Transverse colon (tissue), 4 donors: ENCODE results near the gene NCAN. TPM values are rescaled to one million over a fixed set of nuclear protein-coding genes. Genes with fewer than 3 reads are reported as not detected.

Experiments used
- DNase-seq: peaks from one replicate; pipeline ENCODE4 v3.0.0-alpha.2; 2019
- H3K27ac ChIP-seq, 4 donors: fragments of 200-600 bp; sonication (generic); 2 replicates each; pipeline ENCODE4 v1.5.1; 2016 to 2018; ENCODE audit warnings: inconsistent platforms in 4 of 4
- H3K27me3 ChIP-seq: fragments of 200-600 bp; sonication (generic); 2 replicates; pipeline ENCODE4 v1.5.1; 2017; ENCODE audit warnings: inconsistent platforms
- H3K36me3 ChIP-seq, 4 donors: fragments of 200-600 bp; sonication (generic); 2 replicates each; pipeline ENCODE4 v1.5.1; 2017 to 2019; ENCODE audit warnings: inconsistent platforms in 4 of 4
- H3K4me1 ChIP-seq, 4 donors: fragments of 200-600 bp; sonication (generic); 2 replicates each; pipeline ENCODE4 v1.5.1; 2017 to 2020; ENCODE audit warnings: inconsistent platforms in 4 of 4
- H3K4me3 ChIP-seq, 4 donors: fragments of 200-600 bp; sonication (generic); 1 replicate in 1 of 4; 2 replicates in 3 of 4; pipeline versions ENCODE4 v1.5.1 to v1.6.1; 2017 to 2019; ENCODE audit warnings: inconsistent platforms in 4 of 4
- H3K9me3 ChIP-seq, 2 donors: fragments of 200-600 bp; sonication (generic); 2 replicates each; pipeline ENCODE4 v1.5.1; 2017 to 2019; ENCODE audit warnings: inconsistent platforms in 2 of 2
- EP300 ChIP-seq: sonication (generic); formaldehyde crosslinking; IDR thresholded peaks from one replicate; pipeline ENCODE4 v1.6.1; 2017; ENCODE audit warnings: antibody characterized with exemption, low read depth
- POLR2A ChIP-seq: fragments of 450-650 bp; IDR thresholded peaks from one replicate; pipeline ENCODE4 v1.6.1; 2016; ENCODE audit warnings: antibody characterized with exemption, mild to moderate bottlenecking, moderate library complexity
- POLR2AphosphoS5 ChIP-seq, 3 donors: sonication (generic); formaldehyde crosslinking; IDR thresholded peaks; one replicate each; pipeline ENCODE4 v1.6.1; 2016; ENCODE audit warnings: antibody characterized with exemption in 3 of 3
- WGBS, 2 donors: methylation state at CpG; one replicate each; pipeline ENCODE4 v1.1.5; 2018; ENCODE audit warnings: low coverage in 1 of 2; 5-methylcytosine and 5-hydroxymethylcytosine counted together
- in situ Hi-C, 4 donors: fragments of 200-750 bp; cut with MboI; loops; one replicate each; pipeline versions ENCODE4 v1.15.0 to v1.15.1; 2017; ENCODE audit warnings: low sequenced_read_pairs in 3 of 4, low pct_ligation_motif_present in 1 of 4, low pct_unique_long_range_greater_than_20kb in 1 of 4
- intact Hi-C: fragments of 100-400 bp; cut with DNase I; formaldehyde crosslinking; loops from one replicate; pipeline ENCODE4 v1.15.1; 2023; ENCODE audit warnings: low total_unique reads
- total RNA-seq, 4 donors: library from RNA; depleted of rRNA; stranded (reverse); fragments of >200 nt; gene quantifications; one replicate each; pipeline ENCODE4 v1.1.0, GENCODE V29; 2016
- TF ChIP-seq, protein P1 (sequence below), 5 experiments: fragments of 200-600 bp in 3 of 5; fragments of 450-650 bp in 2 of 5; sonication (generic) in 3 of 5; IDR thresholded peaks; 1 replicate in 2 of 5; 2 replicates in 3 of 5; pipeline ENCODE4 v1.5.1; 2016 to 2017; ENCODE audit warnings: antibody characterized with exemption in 5 of 5, inconsistent platforms in 3 of 5, mild to moderate bottlenecking in 2 of 5, moderate library complexity in 1 of 5

The NCAN gene
- total RNA-seq, 4 donors from 2014 or later = 0.16 TPM; not detected in 3

GRCh38 chr19:19267305-19267704 is 55.5 kb downstream of the NCAN start:
- H3K9me3 ChIP-seq = no peaks in the 10 kb centered on the region
- no peak overlapping the region for H3K27ac ChIP-seq
- 90 to 100% methylated on average over 1 to 3 of the region's 3 CpGs for WGBS, 2 donors
- H3K27me3 ChIP-seq = peaks cover 21% of the 10 kb centered on the region
- no peaks in the 10 kb centered on the region for H3K36me3 ChIP-seq
- in situ Hi-C loops (no loop called here), intact Hi-C loops (no loop called here)
- no peak for DNase-seq
- TF ChIP-seq POLR2AphosphoS5 (IDR thresholded peaks at IDR 0.05) = no peak
- TF ChIP-seq POLR2A = no peak
- TF ChIP-seq, protein P1, sequence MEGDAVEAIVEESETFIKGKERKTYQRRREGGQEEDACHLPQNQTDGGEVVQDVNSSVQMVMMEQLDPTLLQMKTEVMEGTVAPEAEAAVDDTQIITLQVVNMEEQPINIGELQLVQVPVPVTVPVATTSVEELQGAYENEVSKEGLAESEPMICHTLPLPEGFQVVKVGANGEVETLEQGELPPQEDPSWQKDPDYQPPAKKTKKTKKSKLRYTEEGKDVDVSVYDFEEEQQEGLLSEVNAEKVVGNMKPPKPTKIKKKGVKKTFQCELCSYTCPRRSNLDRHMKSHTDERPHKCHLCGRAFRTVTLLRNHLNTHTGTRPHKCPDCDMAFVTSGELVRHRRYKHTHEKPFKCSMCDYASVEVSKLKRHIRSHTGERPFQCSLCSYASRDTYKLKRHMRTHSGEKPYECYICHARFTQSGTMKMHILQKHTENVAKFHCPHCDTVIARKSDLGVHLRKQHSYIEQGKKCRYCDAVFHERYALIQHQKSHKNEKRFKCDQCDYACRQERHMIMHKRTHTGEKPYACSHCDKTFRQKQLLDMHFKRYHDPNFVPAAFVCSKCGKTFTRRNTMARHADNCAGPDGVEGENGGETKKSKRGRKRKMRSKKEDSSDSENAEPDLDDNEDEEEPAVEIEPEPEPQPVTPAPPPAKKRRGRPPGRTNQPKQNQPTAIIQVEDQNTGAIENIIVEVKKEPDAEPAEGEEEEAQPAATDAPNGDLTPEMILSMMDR (IDR thresholded peaks at IDR 0.05) = no peak
- no peak for TF ChIP-seq EP300
- H3K4me3 ChIP-seq = no peak overlapping the region
- H3K4me1 ChIP-seq = no peaks in the 10 kb centered on the region

DNA sequence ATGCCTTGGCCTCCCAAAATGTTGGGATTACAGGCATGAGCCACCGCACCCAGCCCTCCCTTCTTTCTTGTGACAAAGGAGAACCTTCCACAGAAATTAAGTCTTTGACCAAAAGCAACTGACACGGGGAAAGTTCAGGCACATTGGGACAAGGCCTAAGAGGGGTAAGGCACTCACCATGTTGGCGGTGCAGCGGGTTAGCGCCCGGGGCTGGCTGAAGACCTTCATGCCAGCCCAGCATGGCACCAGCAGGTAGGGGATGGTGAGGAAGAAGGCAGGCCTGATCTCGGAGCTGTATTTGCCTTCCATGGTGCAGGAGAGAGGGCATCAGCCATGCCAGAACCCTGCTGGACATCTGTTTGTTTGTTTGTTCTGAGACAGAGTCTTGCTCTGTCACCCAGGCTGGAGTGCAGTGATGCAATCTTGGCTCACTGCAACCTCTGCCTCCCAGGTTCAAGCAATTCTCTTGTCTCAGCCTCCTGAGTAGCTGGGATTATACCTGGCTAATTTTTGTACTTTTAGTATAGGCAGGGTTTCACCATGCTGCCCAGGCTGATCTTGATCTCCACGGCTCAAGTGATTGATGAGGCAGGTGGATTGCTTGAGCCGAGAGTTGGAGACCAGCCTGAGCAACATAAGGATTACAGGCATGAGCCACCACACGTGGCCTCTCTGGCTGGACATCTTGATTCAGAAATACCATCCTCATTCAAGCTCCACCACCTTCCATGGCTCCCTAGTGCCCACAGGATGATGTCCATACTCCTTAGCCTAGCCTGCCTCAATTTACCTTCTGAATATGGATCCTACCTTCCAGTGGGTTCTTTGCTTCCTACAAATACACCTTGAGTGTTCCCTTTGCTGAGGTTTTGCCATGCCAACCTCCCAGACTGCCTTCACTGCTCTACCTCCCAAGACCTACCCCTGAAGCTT is 57.0 kb downstream of the NCAN start:
- Histone ChIP-seq H3K9me3 (no peaks in the 10 kb centered on the region), H3K36me3 (no peaks in the 10 kb centered on the region), H3K27me3 (peaks cover 18% of the 10 kb centered on the region), H3K4me3 (no peak overlapping the region), H3K27ac (no peak overlapping the region), H3K4me1 (peaks cover 0 to 10% (median 7%) of the 10 kb centered on the region in 4 donors)
- WGBS, 2 donors = 79% methylated on average over 10 of the region's 10 CpGs; no CpG with 5 or more reads in 1 of the 2 donors
- no peak for DNase-seq
- intact Hi-C loops (no loop called here), in situ Hi-C loops (no loop called here)
- TF ChIP-seq POLR2AphosphoS5 (IDR thresholded peaks at IDR 0.05) (no peak), POLR2A (no peak), EP300 (no peak)
- TF ChIP-seq, protein P1 (IDR thresholded peaks at IDR 0.05) = no peak

DNA sequence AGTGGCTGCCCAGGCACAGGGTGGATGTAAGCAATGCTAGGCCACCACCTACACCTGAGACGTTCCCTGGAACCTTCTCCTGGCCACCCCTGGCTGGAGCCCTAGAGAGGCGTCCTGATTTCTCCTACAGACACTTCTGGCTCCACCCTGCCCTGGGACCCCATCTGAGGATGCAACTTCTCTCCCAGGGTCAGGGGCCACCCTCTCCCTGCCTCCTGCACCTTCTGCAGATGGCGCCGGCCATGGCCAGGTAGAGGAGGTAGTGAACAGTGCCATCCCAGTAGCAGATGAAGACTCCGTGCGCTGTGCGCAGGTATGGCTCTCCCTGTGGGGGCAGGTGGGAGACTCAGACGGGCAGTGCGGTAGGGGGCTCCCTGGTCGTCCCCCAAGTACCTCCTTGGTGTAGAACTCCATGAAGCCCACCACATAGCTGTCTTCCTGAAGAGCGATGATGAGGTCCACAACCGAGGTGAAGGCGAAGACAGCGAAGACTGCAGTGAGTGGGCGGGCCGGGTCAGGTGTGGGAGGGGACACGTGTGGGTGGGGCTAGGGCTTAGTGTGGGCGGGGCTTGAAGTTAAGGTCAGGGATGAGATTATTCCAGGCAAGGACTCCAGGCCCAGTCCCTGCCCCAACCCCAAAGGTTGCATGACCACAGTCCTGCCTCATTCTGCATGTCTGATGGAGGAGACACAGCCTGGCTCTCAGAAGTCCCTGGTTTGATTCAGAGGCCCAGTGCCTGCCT is 58.4 kb downstream of the NCAN start:
- 76% methylated on average over 18 of the region's 18 CpGs; no CpG with 5 or more reads in 1 of the 2 donors for WGBS, 2 donors
- intact Hi-C loops (no loop called here), in situ Hi-C loops (no loop called here)
- Histone ChIP-seq H3K4me1 (peaks cover 0 to 10% (median 7%) of the 10 kb centered on the region in 4 donors), H3K9me3 (no peaks in the 10 kb centered on the region), H3K4me3 (no peak overlapping the region), H3K27ac (no peak overlapping the region), H3K36me3 (no peaks in the 10 kb centered on the region), H3K27me3 (peaks cover 16% of the 10 kb centered on the region)
- TF ChIP-seq POLR2AphosphoS5 (IDR thresholded peaks at IDR 0.05) (no peak), POLR2A (no peak), EP300 (no peak)
- TF ChIP-seq, protein P1 (IDR thresholded peaks at IDR 0.05) = no peak
- no peak for DNase-seq
